Measurements from ENCODE around the gene ADCY10.
"Not testable (repeated sequence)": the region's sequence is repeated elsewhere in the genome, so short reads cannot be mapped to it uniquely, and the experiment has no call there.

Gene ADCY10

GRCh38 chr1:167924543-167925231, 10.8 kb upstream of the ADCY10 start:
- DNase-seq (ENCODE audit: low spot score): no peak

GRCh38 chr1:167924102-167924501, 10.2 kb upstream of the ADCY10 start:
- DNase-seq (ENCODE audit: low spot score): no peak

- DNase-seq (ENCODE audit: low spot score): no peak
Measured at GRCh38 chr1:167923324-167924056, 9.6 kb upstream of the ADCY10 start.

GRCh38 chr1:167922611-167923074, 8.7 kb upstream of the ADCY10 start:
- DNase-seq (ENCODE audit: low spot score): peak; percentile 8

- DNase-seq (ENCODE audit: low spot score): no peak
Measured at GRCh38 chr1:167922023-167922422, 8.1 kb upstream of the ADCY10 start.

GRCh38 chr1:167916766-167917511, 3.0 kb upstream of the ADCY10 start:
- DNase-seq (ENCODE audit: low spot score): no peak

GRCh38 chr1:167915569-167915968, 1.6 kb upstream of the ADCY10 start:
- DNase-seq (ENCODE audit: low spot score): no peak

- DNase-seq (ENCODE audit: low spot score): no peak
Measured at GRCh38 chr1:167912294-167912693, 1.6 kb downstream of the ADCY10 start.

- DNase-seq (ENCODE audit: low spot score): no peak
Measured at GRCh38 chr1:167911413-167911812, 2.5 kb downstream of the ADCY10 start.

GRCh38 chr1:167910530-167910929, 3.4 kb downstream of the ADCY10 start:
- no peak for DNase-seq (ENCODE audit: low spot score)

- DNase-seq (ENCODE audit: low spot score): no peak
Measured at GRCh38 chr1:167909691-167910180, 4.2 kb downstream of the ADCY10 start.

- no peak for DNase-seq (ENCODE audit: low spot score)
Measured at GRCh38 chr1:167905671-167906070, 8.3 kb downstream of the ADCY10 start.

GRCh38 chr1:167905182-167905581, 8.8 kb downstream of the ADCY10 start:
- DNase-seq (ENCODE audit: low spot score): no peak

- peak; percentile 62 for DNase-seq (ENCODE audit: low spot score)
Measured at GRCh38 chr1:167904652-167905130, 9.2 kb downstream of the ADCY10 start.

- no peak for DNase-seq (ENCODE audit: low spot score)
Measured at GRCh38 chr1:167900907-167901306, 13.0 kb downstream of the ADCY10 start.

- no peak for DNase-seq (ENCODE audit: low spot score)
Measured at GRCh38 chr1:167899253-167899681, 14.7 kb downstream of the ADCY10 start.

- DNase-seq (ENCODE audit: low spot score): no peak
Measured at GRCh38 chr1:167898578-167899222, 15.2 kb downstream of the ADCY10 start.

GRCh38 chr1:167893798-167894197, 20.1 kb downstream of the ADCY10 start:
- no peak for DNase-seq (ENCODE audit: low spot score)

GRCh38 chr1:167890400-167890799, 23.5 kb downstream of the ADCY10 start:
- DNase-seq (ENCODE audit: low spot score): no peak

GRCh38 chr1:167887187-167887586, 26.7 kb downstream of the ADCY10 start:
- not testable (repeated sequence) for DNase-seq (ENCODE audit: low spot score)

- DNase-seq (ENCODE audit: low spot score): no peak
Measured at GRCh38 chr1:167882376-167882775, 31.6 kb downstream of the ADCY10 start.

GRCh38 chr1:167881786-167882185, 32.1 kb downstream of the ADCY10 start:
- no peak for DNase-seq (ENCODE audit: low spot score)
